ENCODE data around the gene ADGRV1. TPM values are rescaled to one million over a fixed set of nuclear protein-coding genes. Genes with fewer than 3 reads are reported as not detected.

Gene ADGRV1
- total RNA-seq, 4 donors from 2014 or later, result 6.0 to 37.0 (median 10.6) TPM

DNA sequence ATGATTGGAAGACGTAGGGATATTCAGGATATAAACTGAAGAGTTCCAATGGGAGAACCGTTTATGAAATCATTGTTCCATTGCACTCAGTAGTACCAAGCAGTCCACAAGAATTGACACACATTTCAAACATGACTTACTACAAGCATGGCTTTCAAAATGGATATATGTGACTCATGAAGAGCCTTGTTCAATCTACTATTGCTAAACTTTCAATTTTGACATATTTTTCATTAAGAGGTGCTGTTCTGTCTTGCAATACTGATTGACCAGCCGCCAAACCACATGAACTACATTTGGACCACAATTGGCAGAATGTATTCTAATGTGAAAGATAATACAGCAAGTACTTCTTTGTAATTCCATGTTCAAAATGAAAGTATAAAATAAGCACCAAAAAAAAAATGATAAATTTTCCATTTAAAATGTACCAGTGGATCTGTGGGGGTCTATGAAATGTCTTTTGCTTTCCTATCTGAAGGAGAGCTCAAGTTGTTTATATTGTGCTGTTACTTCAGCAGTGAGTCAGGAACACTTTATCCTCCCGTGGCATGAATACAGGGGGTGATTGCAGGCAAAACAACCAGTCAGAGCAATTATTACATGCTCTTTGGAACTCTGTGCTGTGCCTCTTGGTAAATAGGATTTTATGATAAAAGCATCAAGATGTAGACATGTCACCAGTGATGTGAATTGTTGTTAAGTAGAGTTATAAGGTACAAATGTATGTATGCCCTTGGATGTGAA, 458.5 kb downstream of the ADGRV1 start:
- in situ Hi-C loops (cut with MboI; ENCODE audit: low pct_ligation_motif_present in 1 of 4, low pct_unique_long_range_greater_than_20kb in 1 of 4, low sequenced_read_pairs in 3 of 4) (no loop called here), intact Hi-C loops (cut with DNase I; ENCODE audit: low total_unique reads) (no loop called here)
- 35 to 40% methylated on average over 4 of the region's 4 CpGs for WGBS, 2 donors (ENCODE audit: low coverage in 1 of 2)
- TF ChIP-seq POLR2AphosphoS5 (IDR thresholded peaks at IDR 0.05) (peak in 2 of 3 donors; percentile 29 to 64), POLR2A (IDR thresholded peaks at IDR 0.05) (no peak), EP300 (IDR thresholded peaks at IDR 0.05; ENCODE audit: low read depth) (no peak)
- TF ChIP-seq, protein P1, sequence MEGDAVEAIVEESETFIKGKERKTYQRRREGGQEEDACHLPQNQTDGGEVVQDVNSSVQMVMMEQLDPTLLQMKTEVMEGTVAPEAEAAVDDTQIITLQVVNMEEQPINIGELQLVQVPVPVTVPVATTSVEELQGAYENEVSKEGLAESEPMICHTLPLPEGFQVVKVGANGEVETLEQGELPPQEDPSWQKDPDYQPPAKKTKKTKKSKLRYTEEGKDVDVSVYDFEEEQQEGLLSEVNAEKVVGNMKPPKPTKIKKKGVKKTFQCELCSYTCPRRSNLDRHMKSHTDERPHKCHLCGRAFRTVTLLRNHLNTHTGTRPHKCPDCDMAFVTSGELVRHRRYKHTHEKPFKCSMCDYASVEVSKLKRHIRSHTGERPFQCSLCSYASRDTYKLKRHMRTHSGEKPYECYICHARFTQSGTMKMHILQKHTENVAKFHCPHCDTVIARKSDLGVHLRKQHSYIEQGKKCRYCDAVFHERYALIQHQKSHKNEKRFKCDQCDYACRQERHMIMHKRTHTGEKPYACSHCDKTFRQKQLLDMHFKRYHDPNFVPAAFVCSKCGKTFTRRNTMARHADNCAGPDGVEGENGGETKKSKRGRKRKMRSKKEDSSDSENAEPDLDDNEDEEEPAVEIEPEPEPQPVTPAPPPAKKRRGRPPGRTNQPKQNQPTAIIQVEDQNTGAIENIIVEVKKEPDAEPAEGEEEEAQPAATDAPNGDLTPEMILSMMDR (IDR thresholded peaks at IDR 0.05), result no peak
- no peaks in the 10 kb centered on the region for H3K9me3 ChIP-seq
- no peak overlapping the region for H3K4me3 ChIP-seq
- H3K4me1 ChIP-seq, result peaks cover 2 to 16% (median 4%) of the 10 kb centered on the region in 4 donors
- no peaks in the 10 kb centered on the region for H3K36me3 ChIP-seq
- peak overlapping the region; percentile 13 to 55 (median 44) for H3K27ac ChIP-seq
- peak; percentile 16 for DNase-seq
- H3K27me3 ChIP-seq, result no peaks in the 10 kb centered on the region

GRCh38 chr5:91018200-91018599, 459.6 kb downstream of the ADGRV1 start:
- Histone ChIP-seq H3K4me3 (no peak overlapping the region), H3K4me1 (peaks cover 6 to 26% (median 14%) of the 10 kb centered on the region in 4 donors), H3K27ac (peak overlapping the region; percentile 6 to 55 (median 44)), H3K9me3 (no peaks in the 10 kb centered on the region), H3K27me3 (no peaks in the 10 kb centered on the region), H3K36me3 (no peaks in the 10 kb centered on the region)
- TF ChIP-seq EP300 (IDR thresholded peaks at IDR 0.05; ENCODE audit: low read depth) (no peak), POLR2A (IDR thresholded peaks at IDR 0.05) (no peak)
- no peak for DNase-seq
- 65% methylated on average over 1 of the region's 1 CpG; no CpG with 5 or more reads in 1 of the 2 donors for WGBS, 2 donors (ENCODE audit: low coverage in 1 of 2)
- intact Hi-C loops (cut with DNase I; ENCODE audit: low total_unique reads), result no loop called here
- in situ Hi-C loops (cut with MboI; ENCODE audit: low pct_ligation_motif_present in 1 of 4, low pct_unique_long_range_greater_than_20kb in 1 of 4, low sequenced_read_pairs in 3 of 4), result no loop called here

DNA sequence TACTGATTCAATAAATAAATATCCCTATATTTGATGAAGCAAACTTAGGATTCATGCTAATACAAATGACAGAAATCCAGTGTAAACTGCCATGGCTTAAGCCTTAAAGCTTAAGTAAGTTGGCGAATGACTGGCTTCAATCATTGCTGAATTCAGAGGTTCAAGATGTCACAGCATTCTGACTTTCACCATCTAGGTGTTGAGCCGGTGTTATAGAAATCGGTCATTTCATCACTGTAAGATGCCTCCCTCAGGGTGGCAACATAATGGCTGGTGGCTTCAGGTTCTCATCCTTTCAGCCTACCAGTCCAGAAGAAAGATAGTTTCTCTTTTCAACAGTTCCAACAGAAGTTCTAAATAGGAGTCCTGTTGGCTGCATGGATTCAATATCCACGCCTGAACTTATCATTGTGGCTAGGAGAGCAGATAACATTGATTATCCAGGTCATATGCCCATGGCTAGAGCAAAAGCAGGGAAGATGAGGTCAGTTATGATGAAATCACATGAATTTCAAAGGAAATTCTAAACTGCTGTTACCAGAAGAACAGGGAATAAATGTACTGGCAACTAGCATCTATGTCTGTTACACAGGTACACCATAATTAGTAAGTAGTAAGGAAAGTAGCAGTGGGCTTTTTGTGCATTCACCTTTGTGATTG, 460.2 kb downstream of the ADGRV1 start:
- H3K27ac ChIP-seq, result peak overlapping the region in 3 of 4 donors; percentile 38 to 55 (median 50)
- intact Hi-C loops (cut with DNase I; ENCODE audit: low total_unique reads) (no loop called here), in situ Hi-C loops (cut with MboI; ENCODE audit: low pct_ligation_motif_present in 1 of 4, low pct_unique_long_range_greater_than_20kb in 1 of 4, low sequenced_read_pairs in 3 of 4) (no loop called here)
- H3K9me3 ChIP-seq, result no peaks in the 10 kb centered on the region
- DNase-seq, result no peak
- peaks cover 6 to 32% (median 16%) of the 10 kb centered on the region in 4 donors for H3K4me1 ChIP-seq
- WGBS, 2 donors (ENCODE audit: low coverage in 1 of 2), result 48 to 50% methylated on average over 2 to 4 of the region's 4 CpGs
- TF ChIP-seq POLR2AphosphoS5 (IDR thresholded peaks at IDR 0.05), result no peak
- H3K27me3 ChIP-seq, result no peaks in the 10 kb centered on the region
- H3K36me3 ChIP-seq, result no peaks in the 10 kb centered on the region
- H3K4me3 ChIP-seq, result no peak overlapping the region

DNA sequence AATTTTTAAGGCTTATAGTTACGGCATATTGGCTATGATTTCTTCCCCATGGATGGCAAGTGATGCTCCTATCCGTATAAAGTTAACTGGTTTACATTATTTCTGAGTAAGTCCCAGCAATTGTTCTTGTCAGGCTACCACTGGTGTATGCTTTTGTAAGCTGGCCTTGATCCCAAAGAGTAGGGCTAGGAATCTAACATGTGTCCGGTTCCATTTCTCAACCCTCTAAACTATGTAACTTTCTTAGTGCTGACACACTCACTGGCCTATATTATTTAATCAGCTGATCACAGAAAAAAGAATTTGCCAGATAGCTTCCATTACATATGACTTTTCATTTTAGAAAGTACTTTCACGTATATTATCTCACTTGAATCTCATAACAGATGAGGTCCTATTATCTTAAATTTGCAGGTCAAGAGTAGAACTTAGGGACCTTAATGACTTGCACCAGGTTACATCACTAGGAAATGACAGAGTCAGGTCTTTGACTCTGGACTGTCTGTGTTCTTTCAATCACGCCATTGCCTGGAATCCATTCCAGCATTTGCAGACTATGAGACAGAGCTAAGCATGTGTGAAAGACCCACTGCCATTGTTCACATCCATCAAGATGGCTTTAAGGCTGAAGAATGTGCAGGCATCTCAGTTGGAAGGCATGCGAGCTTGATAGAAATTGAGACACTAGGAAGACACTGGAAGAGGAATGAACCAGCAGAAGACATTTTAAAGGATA, 461.6 kb downstream of the ADGRV1 start:
- Histone ChIP-seq H3K27ac (no peak overlapping the region), H3K4me3 (no peak overlapping the region), H3K27me3 (no peaks in the 10 kb centered on the region), H3K9me3 (no peaks in the 10 kb centered on the region), H3K36me3 (no peaks in the 10 kb centered on the region), H3K4me1 (peaks cover 6 to 40% (median 16%) of the 10 kb centered on the region in 4 donors)
- in situ Hi-C loops (cut with MboI; ENCODE audit: low pct_ligation_motif_present in 1 of 4, low pct_unique_long_range_greater_than_20kb in 1 of 4, low sequenced_read_pairs in 3 of 4) (no loop called here), intact Hi-C loops (cut with DNase I; ENCODE audit: low total_unique reads) (no loop called here)
- no peak for DNase-seq
- TF ChIP-seq EP300 (IDR thresholded peaks at IDR 0.05; ENCODE audit: low read depth) (no peak), POLR2AphosphoS5 (IDR thresholded peaks at IDR 0.05) (no peak), POLR2A (IDR thresholded peaks at IDR 0.05) (no peak)
- TF ChIP-seq, protein P1 (IDR thresholded peaks at IDR 0.05), result no peak
- WGBS, 2 donors (ENCODE audit: low coverage in 1 of 2), result 83% methylated on average over 5 to 6 of the region's 6 CpGs

DNA sequence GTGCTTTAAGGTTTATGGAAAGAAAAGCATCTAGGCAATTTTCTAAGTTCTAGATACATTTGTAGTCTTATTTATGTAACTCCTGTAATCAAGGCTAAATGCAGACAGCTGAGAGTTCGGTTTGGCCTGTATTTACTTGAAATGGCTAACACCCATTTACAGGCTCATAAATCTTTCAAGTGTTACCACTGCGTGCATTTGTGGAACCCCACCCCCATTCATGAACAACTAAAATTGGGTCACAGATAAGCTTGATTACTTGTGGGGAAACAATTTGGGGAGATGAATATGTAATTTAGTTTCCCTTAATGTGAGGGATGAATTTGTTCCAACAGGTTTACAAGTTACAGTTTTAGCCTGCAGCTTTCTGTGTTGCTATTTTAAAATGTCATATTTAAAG, 463.9 kb downstream of the ADGRV1 start:
- Histone ChIP-seq H3K27ac (peak overlapping the region; percentile 2 to 57 (median 23)), H3K27me3 (no peaks in the 10 kb centered on the region), H3K36me3 (no peaks in the 10 kb centered on the region), H3K4me1 (peaks cover 10 to 59% (median 33%) of the 10 kb centered on the region in 4 donors), H3K4me3 (no peak overlapping the region), H3K9me3 (no peaks in the 10 kb centered on the region)
- DNase-seq, result peak; percentile 13
- intact Hi-C loops (cut with DNase I; ENCODE audit: low total_unique reads), result no loop called here
- TF ChIP-seq POLR2A (IDR thresholded peaks at IDR 0.05), result no peak
- TF ChIP-seq EP300 (IDR thresholded peaks at IDR 0.05; ENCODE audit: low read depth), result no peak
- TF ChIP-seq, protein P1 (IDR thresholded peaks at IDR 0.05), result no peak
- no peak for TF ChIP-seq POLR2AphosphoS5 (IDR thresholded peaks at IDR 0.05)
- WGBS, 2 donors (ENCODE audit: low coverage in 1 of 2), result 26 to 29% methylated on average over 1 to 2 of the region's 2 CpGs
- in situ Hi-C loops (cut with MboI; ENCODE audit: low pct_ligation_motif_present in 1 of 4, low pct_unique_long_range_greater_than_20kb in 1 of 4, low sequenced_read_pairs in 3 of 4), result no loop called here
